WTC11 (cell line): Measurements from ENCODE around the gene KLHL35. TPM values are rescaled to one million over a fixed set of nuclear protein-coding genes. Genes with fewer than 3 reads are reported as not detected.

ENCODE experiments used
- ATAC-seq: fragments of 200-7000 bp; cut with Tn5 transposase; 2 replicates; pipeline ENCODE4 v1.10.0; 2021; ENCODE audit warnings: mild to moderate bottlenecking, moderate library complexity
- CTCF ChIA-PET: fragments of 300-600 bp; sonication (Branson Sonifier 250); formaldehyde crosslinking; loops from one replicate; lab custom pipeline; 2021; ENCODE audit warnings: antibody characterized with exemption; lab: Charles Lee
- POLR2A ChIA-PET: fragments of 350-600 bp; sonication (Branson Sonifier 250); formaldehyde crosslinking; loops from one replicate; lab custom pipeline; 2021; ENCODE audit warnings: antibody characterized with exemption; lab: Charles Lee
- DNase-seq: peaks from one replicate; pipeline ENCODE4 v3.0.0; 2021; ENCODE audit warnings: low spot score
- H3K27ac Mint-ChIP-seq: 2 replicates; pipeline ENCODE4 v1.8.0; 2021; ENCODE audit warnings: mixed read lengths
- H3K27me3 Mint-ChIP-seq: 2 replicates; pipeline ENCODE4 v1.8.0; 2021; ENCODE audit warnings: low read depth, mild to moderate bottlenecking, moderate library complexity, mixed read lengths
- H3K36me3 Mint-ChIP-seq: 2 replicates; pipeline ENCODE4 v1.8.0; 2021; ENCODE audit warnings: mixed read lengths
- H3K4me1 Mint-ChIP-seq: 2 replicates; pipeline ENCODE4 v1.8.0; 2022; ENCODE audit warnings: mixed read lengths
- H3K4me3 Mint-ChIP-seq: 2 replicates; pipeline ENCODE4 v1.8.0; 2021; ENCODE audit warnings: mild to moderate bottlenecking, moderate library complexity, mixed read lengths
- H3K9me3 Mint-ChIP-seq: 2 replicates; pipeline ENCODE4 v1.8.0; 2021; ENCODE audit warnings: mixed read lengths
- CREB1 ChIP-seq: sonication (generic); formaldehyde crosslinking; IDR thresholded peaks from 2 replicates; pipeline ENCODE4 v1.8.0; 2023; ENCODE audit warnings: mild to moderate bottlenecking, missing genetic modification reagents
- E2F4 ChIP-seq: sonication (generic); formaldehyde crosslinking; IDR thresholded peaks from 2 replicates; pipeline ENCODE4 v1.8.1; 2022; ENCODE audit warnings: low read depth, mild to moderate bottlenecking, moderate library complexity, missing genetic modification reagents, borderline replicate concordance
- ERG ChIP-seq: fragments of 250-450 bp; sonication (Bioruptor Pico); IDR thresholded peaks from 2 replicates; pipeline ENCODE4 v1.8.0; 2021; ENCODE audit warnings: mild to moderate bottlenecking
- ESRRA ChIP-seq: sonication (generic); formaldehyde crosslinking; IDR thresholded peaks from 2 replicates; pipeline ENCODE4 v1.8.1; 2022; ENCODE audit warnings: mild to moderate bottlenecking, missing genetic modification reagents, borderline replicate concordance
- FOXK1 ChIP-seq: sonication (generic); formaldehyde crosslinking; IDR thresholded peaks from 2 replicates; pipeline ENCODE4 v1.8.0; 2022; ENCODE audit warnings: mild to moderate bottlenecking, moderate library complexity, missing genetic modification reagents
- NR2C2 ChIP-seq: sonication (generic); formaldehyde crosslinking; IDR thresholded peaks from 2 replicates; pipeline ENCODE4 v1.8.0; 2022; ENCODE audit warnings: mild to moderate bottlenecking, missing genetic modification reagents
- PRDM15 ChIP-seq: sonication (generic); formaldehyde crosslinking; IDR thresholded peaks from 2 replicates; pipeline ENCODE4 v1.8.0; 2022; ENCODE audit warnings: missing genetic modification reagents
- PREB ChIP-seq: sonication (generic); formaldehyde crosslinking; IDR thresholded peaks from 2 replicates; pipeline ENCODE4 v1.8.1; 2022; ENCODE audit warnings: mild to moderate bottlenecking, missing genetic modification reagents, moderate library complexity, borderline replicate concordance
- RELA ChIP-seq: sonication (generic); formaldehyde crosslinking; IDR thresholded peaks from 2 replicates; pipeline ENCODE4 v1.8.1; 2022; ENCODE audit warnings: missing genetic modification reagents, mild to moderate bottlenecking, borderline replicate concordance
- SMAD3 ChIP-seq: sonication (generic); formaldehyde crosslinking; IDR thresholded peaks from 2 replicates; pipeline ENCODE4 v1.8.0; 2022; ENCODE audit warnings: missing genetic modification reagents, mild to moderate bottlenecking, borderline replicate concordance
- SMAD4 ChIP-seq: sonication (generic); formaldehyde crosslinking; IDR thresholded peaks from 2 replicates; pipeline ENCODE4 v1.8.0; 2022; ENCODE audit warnings: mild to moderate bottlenecking, missing genetic modification reagents
- STAT6 ChIP-seq: sonication (generic); formaldehyde crosslinking; conservative IDR thresholded peaks from 2 replicates; pipeline ENCODE4 v1.8.1; 2023; ENCODE audit warnings: mild to moderate bottlenecking, low read depth, missing genetic modification reagents, moderate library complexity
- USF2 ChIP-seq: sonication (generic); formaldehyde crosslinking; IDR thresholded peaks from 2 replicates; pipeline ENCODE4 v1.8.1; 2023; ENCODE audit warnings: mild to moderate bottlenecking, missing genetic modification reagents, moderate library complexity
- ZNF121 ChIP-seq: sonication (generic); formaldehyde crosslinking; IDR thresholded peaks from 2 replicates; pipeline ENCODE4 v1.8.0; 2023; ENCODE audit warnings: missing genetic modification reagents
- ZNF219 ChIP-seq: sonication (generic); formaldehyde crosslinking; IDR thresholded peaks from 2 replicates; pipeline ENCODE4 v1.8.0; 2023; ENCODE audit warnings: missing genetic modification reagents, mild to moderate bottlenecking, borderline replicate concordance
- ZNF416 ChIP-seq: fragments of 250-450 bp; sonication (Bioruptor Pico); IDR thresholded peaks from 2 replicates; pipeline ENCODE4 v1.9.0; 2021; ENCODE audit warnings: mild to moderate bottlenecking, inconsistent platforms
- ZNF425 ChIP-seq: fragments of 250-450 bp; sonication (Bioruptor Pico); conservative IDR thresholded peaks from 2 replicates; pipeline ENCODE4 v1.9.0; 2021; ENCODE audit warnings: mild to moderate bottlenecking
- ZSCAN18 ChIP-seq: fragments of 250-450 bp; sonication (Bioruptor Pico); IDR thresholded peaks from 2 replicates; pipeline ENCODE4 v2.1.2; 2022; ENCODE audit warnings: mild to moderate bottlenecking, moderate library complexity
- total RNA-seq: library from RNA; stranded (reverse); gene quantifications from 3 replicates; pipeline ENCODE4 v1.2.3, GENCODE V29; 2021

Gene KLHL35
- total RNA-seq, 1 experiment from 2014 or later = 0.22 TPM

GRCh38 chr11:75469785-75470405 is 36.9 kb upstream of the KLHL35 start (continued):
- TF ChIP-seq PRDM15 (CRISPR knock-in tag) (no peak), ERG (CRISPR knock-in tag) (no peak), ZSCAN18 (no peak), E2F4 (no peak), RELA (CRISPR knock-in tag) (no peak), STAT6 (CRISPR knock-in tag) (no peak)

GRCh38 chr11:75468534-75469340 is 35.7 kb upstream of the KLHL35 start:
- ATAC-seq (no peak), DNase-seq (no peak)
- H3K27me3 Mint-ChIP-seq = no peaks in the 10 kb centered on the region
- no peak overlapping the region for H3K27ac Mint-ChIP-seq
- H3K36me3 Mint-ChIP-seq = no peaks in the 10 kb centered on the region
- ChIA-PET CTCF (interaction anchor here (0.7 to 5.0 kb wide), 3 partner anchors 18 to 86 kb away, joined by 3 to 29 read pairs (median 4); no protein-coding TSS in a partner anchor), POLR2A (no interaction called here)
- H3K9me3 Mint-ChIP-seq = no peaks in the 10 kb centered on the region
- H3K4me3 Mint-ChIP-seq = no peak overlapping the region
- peaks cover 28% of the 10 kb centered on the region for H3K4me1 Mint-ChIP-seq
- TF ChIP-seq CREB1 (CRISPR knock-in tag) = no peak
- no peak for TF ChIP-seq ZNF416
- TF ChIP-seq USF2 (CRISPR knock-in tag) = no peak
- TF ChIP-seq ZNF121 (CRISPR knock-in tag) = no peak
- no peak for TF ChIP-seq SMAD4 (CRISPR knock-in tag)
- no peak for TF ChIP-seq ZNF425
- TF ChIP-seq FOXK1 (CRISPR knock-in tag) = no peak
- no peak for TF ChIP-seq ESRRA (CRISPR knock-in tag)
- TF ChIP-seq PREB (CRISPR knock-in tag) = no peak
- TF ChIP-seq NR2C2 (CRISPR knock-in tag) = no peak
- TF ChIP-seq ZNF219 = no peak
- TF ChIP-seq SMAD3 = no peak
